Prostate gland (tissue), 2 donors: ENCODE measurements around the gene FAM89B.

ENCODE experiments used
- CTCF ChIP-seq, 4 experiments: fragments of 200-600 bp in 2 of 4; fragments of 450-650 bp in 2 of 4; sonication (generic) in 2 of 4; IDR thresholded peaks; 1 replicate in 3 of 4; 2 replicates in 1 of 4; pipeline ENCODE4 v1.5.1; 2016 to 2019; ENCODE audit warnings: antibody characterized with exemption in 4 of 4, mild to moderate bottlenecking in 2 of 4, moderate library complexity in 2 of 4
- POLR2A ChIP-seq: fragments of 450-650 bp; IDR thresholded peaks from one replicate; pipeline ENCODE4 v1.6.1; 2016; ENCODE audit warnings: antibody characterized with exemption, mild to moderate bottlenecking
- POLR2AphosphoS5 ChIP-seq: sonication (generic); formaldehyde crosslinking; IDR thresholded peaks from one replicate; pipeline ENCODE4 v1.6.1; 2017; ENCODE audit warnings: antibody characterized with exemption

GRCh38 chr11:65524014-65524740 lies 48.2 kb upstream of the FAM89B start:
- TF ChIP-seq CTCF (IDR thresholded peaks at IDR 0.05) (no peak), POLR2A (no peak), POLR2AphosphoS5 (no peak)
